HepG2 (cell line): Measurements from ENCODE around the gene ERRFI1. TPM values are rescaled to one million over a fixed set of nuclear protein-coding genes. Genes with fewer than 3 reads are reported as not detected.

Experiments used
- ARHGAP35 ChIP-seq: sonication (generic); formaldehyde crosslinking; IDR thresholded peaks from 2 replicates; pipeline ENCODE4 v1.9.0; 2022; ENCODE audit warnings: mild to moderate bottlenecking, inconsistent platforms, moderate library complexity, missing genetic modification reagents, borderline replicate concordance
- MTERF4 ChIP-seq: sonication (generic); formaldehyde crosslinking; IDR thresholded peaks from 2 replicates; pipeline ENCODE4 v1.8.0; 2023; ENCODE audit warnings: mild to moderate bottlenecking, missing genetic modification reagents
- POLR2AphosphoS5 ChIP-seq: IDR thresholded peaks from 2 replicates; pipeline ENCODE4 v1.6.1; 2012; ENCODE audit warnings: low read depth, low read length
- RBM22 ChIP-seq: fragments of 200-400 bp; formaldehyde crosslinking; optimal IDR thresholded peaks from 2 replicates; pipeline ENCODE3; 2017; ENCODE audit warnings: mild to moderate bottlenecking, low read length, moderate library complexity
- RFXAP ChIP-seq: sonication (generic); formaldehyde crosslinking; IDR thresholded peaks from 2 replicates; pipeline ENCODE4 v1.4.0; 2020; ENCODE audit warnings: missing genetic modification reagents, borderline replicate concordance
- SALL1 ChIP-seq: sonication (generic); formaldehyde crosslinking; IDR thresholded peaks from 2 replicates; pipeline ENCODE4 v1.8.0; 2022; ENCODE audit warnings: mild to moderate bottlenecking, missing genetic modification reagents
- SOX13 ChIP-seq, 3 experiments: fragments of 450-650 bp in 1 of 3; sonication (generic) in 1 of 3; formaldehyde crosslinking in 1 of 3; IDR thresholded peaks in 2 of 3; conservative IDR thresholded peaks in 1 of 3; 2 replicates each; pipeline versions ENCODE4 v1.5.0 to v1.6.1; 2016 to 2020; ENCODE audit warnings: antibody characterized with exemption in 1 of 3, mild to moderate bottlenecking in 1 of 3, missing compliant biosample characterization in 1 of 3, missing genetic modification reagents in 1 of 3, moderate library complexity in 1 of 3
- TCF7 ChIP-seq: sonication (generic); IDR thresholded peaks from 2 replicates; pipeline ENCODE4 v1.6.1; 2016; ENCODE audit warnings: antibody characterized with exemption, low read depth
- THAP8 ChIP-seq: sonication (generic); formaldehyde crosslinking; IDR thresholded peaks from 2 replicates; pipeline ENCODE4 v1.5.1; 2020; ENCODE audit warnings: missing genetic modification reagents, mild to moderate bottlenecking, borderline replicate concordance
- WIZ ChIP-seq: sonication (generic); formaldehyde crosslinking; IDR thresholded peaks from 2 replicates; pipeline ENCODE4 v1.5.1; 2020; ENCODE audit warnings: mild to moderate bottlenecking, missing genetic modification reagents
- YEATS4 ChIP-seq: sonication (generic); formaldehyde crosslinking; IDR thresholded peaks from 2 replicates; pipeline ENCODE4 v1.4.0; 2020; ENCODE audit warnings: missing genetic modification reagents, borderline replicate concordance
- ZNF142 ChIP-seq: sonication (generic); formaldehyde crosslinking; IDR thresholded peaks from 2 replicates; pipeline ENCODE4 v1.4.0; 2020; ENCODE audit warnings: missing genetic modification reagents
- ZNF503 ChIP-seq: sonication (generic); formaldehyde crosslinking; IDR thresholded peaks from 2 replicates; pipeline ENCODE4 v1.4.0; 2020; ENCODE audit warnings: missing genetic modification reagents
- polyA plus RNA-seq, 8 experiments: library from polyadenylated mRNA; depleted of rRNA in 3 of 8; stranded (reverse) in 7 of 8; unstranded in 1 of 8; fragments of >200 nt; fragmentation: Illumina TruSeq in 4 of 8; extraction: Trizol in 4 of 8; gene quantifications; 2 replicates each; pipeline versions ENCODE4 v1.2.1 to v1.2.3, GENCODE V29; 2011 to 2016; ENCODE audit warnings: low read depth in 4 of 8, missing spikeins in 1 of 8, mixed read lengths in 1 of 8; ENCODE audit not compliant: insufficient read depth in 1 of 8
- total RNA-seq, 5 experiments: library from RNA; depleted of rRNA; stranded (reverse); fragments of >200 nt; fragmentation: Illumina TruSeq; extraction: Trizol; gene quantifications; 2 replicates each; pipeline ENCODE4 v1.2.3, GENCODE V29; 2016; ENCODE audit warnings: low read depth in 1 of 5
- TF ChIP-seq, protein P1 (sequence below): sonication (generic); formaldehyde crosslinking; IDR thresholded peaks from 2 replicates; pipeline ENCODE4 v1.4.0; 2020; ENCODE audit warnings: missing genetic modification reagents
- TF ChIP-seq, protein P2 (sequence below): sonication (generic); formaldehyde crosslinking; IDR thresholded peaks from 2 replicates; pipeline ENCODE4 v1.8.1; 2023; ENCODE audit warnings: missing genetic modification reagents, mild to moderate bottlenecking, borderline replicate concordance

Gene ERRFI1
- total and polyA plus RNA-seq, 2 of the 13 experiments (the other 11 are each of a cell fraction or from before 2014, with no cell fraction given), result 84.4 to 753 TPM

DNA sequence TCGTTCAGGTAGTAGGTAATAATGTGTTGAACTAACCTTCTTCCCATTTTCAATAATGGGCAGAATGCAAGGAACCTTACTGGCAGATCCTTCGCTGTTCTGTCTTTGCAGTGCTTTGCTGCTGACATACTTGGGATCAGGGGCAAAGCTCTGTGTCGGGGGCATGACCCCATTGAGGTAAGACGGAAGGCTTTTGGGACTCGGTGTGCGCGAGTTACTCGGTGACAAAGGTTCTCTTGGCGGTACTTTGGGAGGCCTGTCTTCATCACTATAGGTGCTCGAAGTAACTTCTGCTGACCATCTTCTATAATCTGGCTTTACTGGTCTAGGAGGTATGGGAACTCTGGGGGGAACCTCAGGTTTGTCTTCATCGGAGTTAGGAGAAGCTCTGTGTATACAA, 12.7 kb downstream of the ERRFI1 start (continued):
- TF ChIP-seq ZNF503 (no peak), WIZ (CRISPR knock-in tag) (no peak), SALL1 (CRISPR knock-in tag) (peak; percentile 23; the same call in 1 of the 2 replicates), ZNF142 (CRISPR knock-in tag) (no peak), POLR2AphosphoS5 (peak; percentile 34; the same call in 1 of the 2 replicates), RFXAP (no peak), TCF7 (no peak), MTERF4 (CRISPR knock-in tag) (no peak), SOX13 (IDR thresholded peaks at IDR 0.05) (no peak), SOX13 (CRISPR knock-in tag; conservative IDR thresholded peaks at IDR 0.05 in 1 of 2, IDR thresholded peaks at IDR 0.05 in 1 of 2) (no peak), THAP8 (CRISPR knock-in tag) (no peak), YEATS4 (CRISPR knock-in tag) (no peak), RBM22 (peak; percentile 95), ARHGAP35 (no peak)
- TF ChIP-seq, protein P1, sequence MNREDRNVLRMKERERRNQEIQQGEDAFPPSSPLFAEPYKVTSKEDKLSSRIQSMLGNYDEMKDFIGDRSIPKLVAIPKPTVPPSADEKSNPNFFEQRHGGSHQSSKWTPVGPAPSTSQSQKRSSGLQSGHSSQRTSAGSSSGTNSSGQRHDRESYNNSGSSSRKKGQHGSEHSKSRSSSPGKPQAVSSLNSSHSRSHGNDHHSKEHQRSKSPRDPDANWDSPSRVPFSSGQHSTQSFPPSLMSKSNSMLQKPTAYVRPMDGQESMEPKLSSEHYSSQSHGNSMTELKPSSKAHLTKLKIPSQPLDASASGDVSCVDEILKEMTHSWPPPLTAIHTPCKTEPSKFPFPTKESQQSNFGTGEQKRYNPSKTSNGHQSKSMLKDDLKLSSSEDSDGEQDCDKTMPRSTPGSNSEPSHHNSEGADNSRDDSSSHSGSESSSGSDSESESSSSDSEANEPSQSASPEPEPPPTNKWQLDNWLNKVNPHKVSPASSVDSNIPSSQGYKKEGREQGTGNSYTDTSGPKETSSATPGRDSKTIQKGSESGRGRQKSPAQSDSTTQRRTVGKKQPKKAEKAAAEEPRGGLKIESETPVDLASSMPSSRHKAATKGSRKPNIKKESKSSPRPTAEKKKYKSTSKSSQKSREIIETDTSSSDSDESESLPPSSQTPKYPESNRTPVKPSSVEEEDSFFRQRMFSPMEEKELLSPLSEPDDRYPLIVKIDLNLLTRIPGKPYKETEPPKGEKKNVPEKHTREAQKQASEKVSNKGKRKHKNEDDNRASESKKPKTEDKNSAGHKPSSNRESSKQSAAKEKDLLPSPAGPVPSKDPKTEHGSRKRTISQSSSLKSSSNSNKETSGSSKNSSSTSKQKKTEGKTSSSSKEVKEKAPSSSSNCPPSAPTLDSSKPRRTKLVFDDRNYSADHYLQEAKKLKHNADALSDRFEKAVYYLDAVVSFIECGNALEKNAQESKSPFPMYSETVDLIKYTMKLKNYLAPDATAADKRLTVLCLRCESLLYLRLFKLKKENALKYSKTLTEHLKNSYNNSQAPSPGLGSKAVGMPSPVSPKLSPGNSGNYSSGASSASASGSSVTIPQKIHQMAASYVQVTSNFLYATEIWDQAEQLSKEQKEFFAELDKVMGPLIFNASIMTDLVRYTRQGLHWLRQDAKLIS (CRISPR knock-in tag), result 0 out of 2 replicates have a peak, but pooled peaks have one; percentile 37
- TF ChIP-seq, protein P2, sequence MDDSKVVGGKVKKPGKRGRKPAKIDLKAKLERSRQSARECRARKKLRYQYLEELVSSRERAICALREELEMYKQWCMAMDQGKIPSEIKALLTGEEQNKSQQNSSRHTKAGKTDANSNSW (CRISPR knock-in tag), result no peak
